Thyroid gland (tissue), 4 donors: ENCODE results near the gene BBLN.

Experiments
- CTCF ChIP-seq, 6 experiments: fragments of 200-600 bp in 3 of 6; fragments of 450-650 bp in 3 of 6; sonication (generic) in 3 of 6; IDR thresholded peaks; one replicate each; pipeline ENCODE4 v1.5.1; 2016 to 2019; ENCODE audit warnings: antibody characterized with exemption in 6 of 6, mild to moderate bottlenecking in 2 of 6, inconsistent platforms in 1 of 6, moderate library complexity in 1 of 6
- POLR2A ChIP-seq, 2 donors: fragments of 450-650 bp; IDR thresholded peaks; one replicate each; pipeline ENCODE4 v1.6.1; 2017; ENCODE audit warnings: antibody characterized with exemption in 2 of 2, mild to moderate bottlenecking in 2 of 2, moderate library complexity in 1 of 2

- TF ChIP-seq CTCF (IDR thresholded peaks at IDR 0.05) (peak in 2 of 6 experiments; percentile 26 to 48), POLR2A (IDR thresholded peaks at IDR 0.05) (no peak)
Observed at GRCh38 chr9:128124873-128125579, 35.0 kb upstream of the BBLN start.
